WTC11 (cell line): Measurements from ENCODE around the gene TOM1L2. TPM values are rescaled to one million over a fixed set of nuclear protein-coding genes. Genes with fewer than 3 reads are reported as not detected.

Experiments
- ATAC-seq: fragments of 200-7000 bp; cut with Tn5 transposase; 2 replicates; pipeline ENCODE4 v1.10.0; 2021; ENCODE audit warnings: mild to moderate bottlenecking, moderate library complexity
- CTCF ChIA-PET: fragments of 300-600 bp; sonication (Branson Sonifier 250); formaldehyde crosslinking; loops from one replicate; lab custom pipeline; 2021; ENCODE audit warnings: antibody characterized with exemption; lab: Charles Lee
- POLR2A ChIA-PET: fragments of 350-600 bp; sonication (Branson Sonifier 250); formaldehyde crosslinking; loops from one replicate; lab custom pipeline; 2021; ENCODE audit warnings: antibody characterized with exemption; lab: Charles Lee
- DNase-seq: peaks from one replicate; pipeline ENCODE4 v3.0.0; 2021; ENCODE audit warnings: low spot score
- H3K27ac Mint-ChIP-seq: 2 replicates; pipeline ENCODE4 v1.8.0; 2021; ENCODE audit warnings: mixed read lengths
- H3K27me3 Mint-ChIP-seq: 2 replicates; pipeline ENCODE4 v1.8.0; 2021; ENCODE audit warnings: low read depth, mild to moderate bottlenecking, moderate library complexity, mixed read lengths
- H3K36me3 Mint-ChIP-seq: 2 replicates; pipeline ENCODE4 v1.8.0; 2021; ENCODE audit warnings: mixed read lengths
- H3K4me1 Mint-ChIP-seq: 2 replicates; pipeline ENCODE4 v1.8.0; 2022; ENCODE audit warnings: mixed read lengths
- H3K4me3 Mint-ChIP-seq: 2 replicates; pipeline ENCODE4 v1.8.0; 2021; ENCODE audit warnings: mild to moderate bottlenecking, moderate library complexity, mixed read lengths
- H3K9me3 Mint-ChIP-seq: 2 replicates; pipeline ENCODE4 v1.8.0; 2021; ENCODE audit warnings: mixed read lengths
- CTCF ChIP-seq: fragments of 200-600 bp; IDR thresholded peaks from 2 replicates; pipeline ENCODE4 v1.8.0; 2022; ENCODE audit warnings: antibody characterized with exemption
- FOXP4 ChIP-seq: sonication (generic); formaldehyde crosslinking; IDR thresholded peaks from 2 replicates; pipeline ENCODE4 v1.8.0; 2022; ENCODE audit warnings: mild to moderate bottlenecking, missing genetic modification reagents
- GRHL2 ChIP-seq: fragments of 250-450 bp; sonication (Bioruptor Pico); IDR thresholded peaks from 2 replicates; pipeline ENCODE4 v1.8.0; 2022; ENCODE audit warnings: mild to moderate bottlenecking, moderate library complexity; ENCODE audit not compliant: insufficient replicate concordance, severe bottlenecking
- KAT7 ChIP-seq: sonication (generic); formaldehyde crosslinking; IDR thresholded peaks from 2 replicates; pipeline ENCODE4 v1.8.1; 2023; ENCODE audit warnings: missing genetic modification reagents, mild to moderate bottlenecking, borderline replicate concordance
- MLX ChIP-seq: sonication (generic); formaldehyde crosslinking; IDR thresholded peaks from 2 replicates; pipeline ENCODE4 v1.8.1; 2023; ENCODE audit warnings: mild to moderate bottlenecking, missing genetic modification reagents, moderate library complexity
- NR1H2 ChIP-seq: sonication (generic); formaldehyde crosslinking; IDR thresholded peaks from 2 replicates; pipeline ENCODE4 v1.9.0; 2021; ENCODE audit warnings: mild to moderate bottlenecking, moderate library complexity, missing genetic modification reagents
- PREB ChIP-seq: sonication (generic); formaldehyde crosslinking; IDR thresholded peaks from 2 replicates; pipeline ENCODE4 v1.8.1; 2022; ENCODE audit warnings: mild to moderate bottlenecking, missing genetic modification reagents, moderate library complexity, borderline replicate concordance
- RELA ChIP-seq: sonication (generic); formaldehyde crosslinking; IDR thresholded peaks from 2 replicates; pipeline ENCODE4 v1.8.1; 2022; ENCODE audit warnings: missing genetic modification reagents, mild to moderate bottlenecking, borderline replicate concordance
- RORB ChIP-seq: fragments of 250-450 bp; sonication (Bioruptor Pico); IDR thresholded peaks from 2 replicates; pipeline ENCODE4 v1.9.0; 2021; ENCODE audit warnings: mild to moderate bottlenecking
- SP1 ChIP-seq: sonication (generic); formaldehyde crosslinking; conservative IDR thresholded peaks from 2 replicates; pipeline ENCODE4 v1.8.1; 2022; ENCODE audit warnings: missing genetic modification reagents
- TCF7 ChIP-seq: sonication (generic); formaldehyde crosslinking; IDR thresholded peaks from 2 replicates; pipeline ENCODE4 v1.8.0; 2022; ENCODE audit warnings: mild to moderate bottlenecking, low read depth, missing genetic modification reagents, moderate library complexity
- USF1 ChIP-seq: sonication (generic); formaldehyde crosslinking; IDR thresholded peaks from 2 replicates; pipeline ENCODE4 v1.8.0; 2022; ENCODE audit warnings: mild to moderate bottlenecking, missing genetic modification reagents
- ZBTB43 ChIP-seq: sonication (generic); formaldehyde crosslinking; IDR thresholded peaks from 2 replicates; pipeline ENCODE4 v1.8.1; 2023; ENCODE audit warnings: mild to moderate bottlenecking, missing genetic modification reagents
- ZNF219 ChIP-seq: sonication (generic); formaldehyde crosslinking; IDR thresholded peaks from 2 replicates; pipeline ENCODE4 v1.8.0; 2023; ENCODE audit warnings: missing genetic modification reagents, mild to moderate bottlenecking, borderline replicate concordance
- ZNF281 ChIP-seq: sonication (generic); formaldehyde crosslinking; IDR thresholded peaks from 2 replicates; pipeline ENCODE4 v1.8.0; 2023; ENCODE audit warnings: mild to moderate bottlenecking, missing genetic modification reagents
- ZNF532 ChIP-seq: fragments of 250-450 bp; sonication (Bioruptor Pico); IDR thresholded peaks from 2 replicates; pipeline ENCODE4 v1.9.0; 2021; ENCODE audit warnings: mild to moderate bottlenecking, borderline replicate concordance
- total RNA-seq: library from RNA; stranded (reverse); gene quantifications from 3 replicates; pipeline ENCODE4 v1.2.3, GENCODE V29; 2021

The TOM1L2 gene
- total RNA-seq, 1 experiment from 2014 or later = 6.4 TPM

- TF ChIP-seq ZNF532 (CRISPR knock-in tag) (no peak), RELA (no peak), ZBTB43 (CRISPR knock-in tag) (no peak), TCF7 (no peak), ZNF281 (CRISPR knock-in tag) (no peak), FOXP4 (CRISPR knock-in tag) (no peak), NR1H2 (CRISPR knock-in tag) (no peak), SP1 (CRISPR knock-in tag) (no peak), KAT7 (CRISPR knock-in tag) (no peak), RORB (CRISPR knock-in tag) (no peak), ZNF219 (CRISPR knock-in tag) (no peak), MLX (CRISPR knock-in tag) (no peak)
These were observed 127.7 kb downstream of the TOM1L2 start (continued) for GRCh38 chr17:17844500-17844899.

GRCh38 chr17:17844079-17844478, 128.1 kb downstream of the TOM1L2 start:
- Mint-ChIP-seq H3K4me3 (no peak overlapping the region), H3K36me3 (no peaks in the 10 kb centered on the region)
- no peak for ATAC-seq
- TF ChIP-seq PREB (CRISPR knock-in tag) = no peak
- TF ChIP-seq CTCF = no peak
- no peak for TF ChIP-seq USF1 (CRISPR knock-in tag)
- TF ChIP-seq GRHL2 (CRISPR knock-in tag) = no peak
- TF ChIP-seq, all 79 proteins: peak for 0
- DNase-seq = no peak
- peaks cover 47% of the 10 kb centered on the region for H3K4me1 Mint-ChIP-seq
- H3K9me3 Mint-ChIP-seq = no peaks in the 10 kb centered on the region
- no peak overlapping the region for H3K27ac Mint-ChIP-seq
- POLR2A ChIA-PET = no interaction called here
- CTCF ChIA-PET = interaction anchor here (0.6 to 1.0 kb wide), 2 partner anchors 17 to 31 kb away, joined by 3 read pairs; no protein-coding TSS in a partner anchor
- H3K27me3 Mint-ChIP-seq = peaks cover 3% of the 10 kb centered on the region; the same call in 1 of the 2 replicates
